Body of pancreas (tissue), 4 donors: ENCODE data around the gene FBXO31. TPM values are rescaled to one million over a fixed set of nuclear protein-coding genes. Genes with fewer than 3 reads are reported as not detected.
"Not testable (repeated sequence)": the region's sequence is repeated elsewhere in the genome, so short reads cannot be mapped to it uniquely, and the experiment has no call there.

ENCODE experiments used
- ATAC-seq: fragments of 150-250 bp; one replicate; pipeline ENCODE4 v1.9.1; 2016
- DNase-seq, 4 donors: peaks; one replicate each; pipeline ENCODE4 v3.0.0-alpha.2; 2019
- H3K27ac ChIP-seq, 4 donors: fragments of 200-600 bp; sonication (generic); 1 replicate in 3 of 4; 2 replicates in 1 of 4; pipeline versions ENCODE4 v1.5.1 to v1.6.1; 2016 to 2019; ENCODE audit warnings: mild to moderate bottlenecking in 1 of 4, mixed read lengths in 1 of 4, moderate library complexity in 1 of 4
- H3K27me3 ChIP-seq, 2 donors: fragments of 200-600 bp; sonication (generic); one replicate each; pipeline ENCODE4 v1.6.0; 2016; ENCODE audit warnings: mild to moderate bottlenecking in 1 of 2
- H3K36me3 ChIP-seq, 2 donors: fragments of 200-600 bp; sonication (generic); replicated peaks in 1 of 2; 2 replicates each; pipeline ENCODE4 v1.5.1; 2016; ENCODE audit warnings: low read depth in 2 of 2; ENCODE audit not compliant: insufficient read depth in 1 of 2
- H3K4me1 ChIP-seq: fragments of 200-600 bp; sonication (generic); one replicate; pipeline ENCODE4 v1.6.0; 2016
- H3K4me3 ChIP-seq, 2 donors: fragments of 200-600 bp; sonication (generic); 1 replicate in 1 of 2; 2 replicates in 1 of 2; pipeline ENCODE4 v1.5.1; 2016 to 2019
- H3K9me3 ChIP-seq, 3 donors: fragments of 200-600 bp; sonication (generic); 1 replicate in 2 of 3; 2 replicates in 1 of 3; pipeline ENCODE4 v1.5.1; 2016
- CTCF ChIP-seq, 7 experiments: fragments of 450-650 bp in 4 of 7; fragments of 200-600 bp in 3 of 7; sonication (generic) in 3 of 7; IDR thresholded peaks; one replicate each; pipeline ENCODE4 v1.5.1; 2016 to 2019; ENCODE audit warnings: antibody characterized with exemption in 7 of 7
- POLR2A ChIP-seq, 3 donors: fragments of 450-650 bp; IDR thresholded peaks; one replicate each; pipeline ENCODE4 v1.6.1; 2016; ENCODE audit warnings: antibody characterized with exemption in 3 of 3, mild to moderate bottlenecking in 2 of 3
- WGBS, 2 donors: methylation state at CpG; one replicate each; pipeline ENCODE4 v1.1.5; 2017; 5-methylcytosine and 5-hydroxymethylcytosine counted together
- intact Hi-C: fragments of 100-400 bp; cut with DNase I; formaldehyde crosslinking; loops from one replicate; pipeline ENCODE4 v1.15.1; 2023
- total RNA-seq, 2 donors: library from RNA; depleted of rRNA; stranded (reverse); fragments of >200 nt; gene quantifications; one replicate each; pipeline ENCODE4 v1.1.0, GENCODE V29; 2016

FBXO31 gene
- total RNA-seq, 2 donors from 2014 or later = 35.5 to 46.8 TPM

GRCh38 chr16:87388818-87389134 is 5.2 kb upstream of the FBXO31 start:
- H3K4me1 ChIP-seq = peaks cover 63% of the 10 kb centered on the region

DNA sequence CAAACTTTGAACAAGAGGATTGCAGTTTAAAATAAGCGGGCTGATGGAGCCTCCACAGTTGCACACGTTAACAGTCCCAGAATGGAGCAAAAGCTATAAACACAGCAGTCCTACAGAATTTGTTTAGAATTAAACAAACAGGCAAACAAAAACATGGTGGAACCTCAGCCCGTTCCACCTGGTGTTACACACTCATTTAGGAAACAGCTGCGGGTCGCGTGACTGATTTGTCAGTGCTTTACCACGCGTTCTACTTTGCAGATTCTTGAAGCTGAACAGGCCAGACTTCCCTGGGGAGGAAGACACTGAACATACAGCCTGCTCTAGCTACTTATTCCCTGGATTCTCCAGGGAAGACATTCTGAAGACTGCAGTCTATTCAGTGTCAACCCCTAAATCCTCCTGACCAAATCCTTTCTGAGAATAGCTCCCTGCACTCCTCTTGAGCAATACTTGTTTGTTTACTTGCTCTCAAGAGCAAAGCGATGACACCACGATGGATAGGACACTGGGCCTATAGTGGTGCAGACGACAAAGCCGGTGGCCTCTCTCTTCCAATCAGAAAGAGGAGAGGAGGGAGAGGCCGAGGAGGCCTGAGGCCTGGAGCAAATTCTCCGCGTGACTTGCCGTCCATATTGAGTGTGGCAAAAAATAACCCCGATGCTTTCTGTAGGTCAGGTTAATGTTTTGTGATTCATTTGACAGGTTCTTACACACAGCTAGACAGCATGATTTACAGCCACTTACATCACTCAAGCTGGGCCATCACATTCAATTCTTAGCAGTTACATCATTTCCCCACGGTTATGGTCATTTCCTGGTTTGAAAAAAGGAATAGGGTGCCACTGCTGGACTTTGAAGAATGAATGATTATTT is 4.6 kb upstream of the FBXO31 start:
- no peak overlapping the region for H3K4me3 ChIP-seq
- ATAC-seq (peak; percentile 77), DNase-seq (peak; percentile 93 to 99 (median 96))
- intact Hi-C loops = no loop called here
- peaks cover 57% of the 10 kb centered on the region for H3K4me1 ChIP-seq
- peak overlapping the region; percentile 88 to 97 (median 96) for H3K27ac ChIP-seq
- H3K36me3 ChIP-seq = no peaks in the 10 kb centered on the region
- 7 to 10% methylated on average over 18 of the region's 18 CpGs for WGBS, 2 donors
- peak in 2 of 3 donors; percentile 80 for TF ChIP-seq POLR2A (IDR thresholded peaks at IDR 0.05)
- TF ChIP-seq CTCF (IDR thresholded peaks at IDR 0.05) = peak in 1 of 7 experiments; percentile 1
- H3K9me3 ChIP-seq = no peaks in the 10 kb centered on the region
- no peaks in the 10 kb centered on the region for H3K27me3 ChIP-seq

More at GRCh38 chr16:87388818-87389134, 5.2 kb upstream of the FBXO31 start:
- Histone ChIP-seq H3K36me3 (no peaks in the 10 kb centered on the region), H3K9me3 (no peaks in the 10 kb centered on the region), H3K27ac (peak overlapping the region; percentile 88 to 97 (median 96)), H3K27me3 (no peaks in the 10 kb centered on the region), H3K4me3 (no peak overlapping the region)
- DNase-seq (no peak), ATAC-seq (no peak)
- WGBS, 2 donors = 2 to 6% methylated on average over 1 of the region's 1 CpG
- intact Hi-C loops = no loop called here
- TF ChIP-seq POLR2A (IDR thresholded peaks at IDR 0.05) (no peak), CTCF (IDR thresholded peaks at IDR 0.05) (no peak)

GRCh38 chr16:87384875-87385167 is 1.2 kb upstream of the FBXO31 start:
- H3K4me1 ChIP-seq = peaks cover 68% of the 10 kb centered on the region
- DNase-seq, H3K4me3 ChIP-seq, intact Hi-C loops, H3K27me3 ChIP-seq, ATAC-seq, H3K9me3 ChIP-seq, H3K36me3 ChIP-seq: not testable (repeated sequence)
- WGBS, 2 donors = 88% methylated on average over 10 to 12 of the region's 12 CpGs
- peak overlapping the region in 3 of 4 donors; percentile 81 to 89 (median 88) for H3K27ac ChIP-seq

- Histone ChIP-seq H3K27me3 (no peaks in the 10 kb centered on the region), H3K4me1 (peaks cover 68% of the 10 kb centered on the region), H3K4me3 (peak overlapping the region; percentile 15 to 19), H3K36me3 (no peaks in the 10 kb centered on the region), H3K27ac (peak overlapping the region; percentile 53 to 89 (median 84)), H3K9me3 (no peaks in the 10 kb centered on the region)
- peak in 2 of 3 donors; percentile 35 to 46 for TF ChIP-seq POLR2A (IDR thresholded peaks at IDR 0.05)
- no peak for TF ChIP-seq CTCF (IDR thresholded peaks at IDR 0.05)
- WGBS, 2 donors = 9 to 41% methylated on average over 5 to 62 of the region's 64 CpGs
- intact Hi-C loops = no loop called here
- peak in 3 of 4 donors; percentile 53 to 64 (median 57) for DNase-seq
- peak; percentile 2 for ATAC-seq
Observed at GRCh38 chr16:87384162-87384874, 742 bp upstream of the FBXO31 start.

DNA sequence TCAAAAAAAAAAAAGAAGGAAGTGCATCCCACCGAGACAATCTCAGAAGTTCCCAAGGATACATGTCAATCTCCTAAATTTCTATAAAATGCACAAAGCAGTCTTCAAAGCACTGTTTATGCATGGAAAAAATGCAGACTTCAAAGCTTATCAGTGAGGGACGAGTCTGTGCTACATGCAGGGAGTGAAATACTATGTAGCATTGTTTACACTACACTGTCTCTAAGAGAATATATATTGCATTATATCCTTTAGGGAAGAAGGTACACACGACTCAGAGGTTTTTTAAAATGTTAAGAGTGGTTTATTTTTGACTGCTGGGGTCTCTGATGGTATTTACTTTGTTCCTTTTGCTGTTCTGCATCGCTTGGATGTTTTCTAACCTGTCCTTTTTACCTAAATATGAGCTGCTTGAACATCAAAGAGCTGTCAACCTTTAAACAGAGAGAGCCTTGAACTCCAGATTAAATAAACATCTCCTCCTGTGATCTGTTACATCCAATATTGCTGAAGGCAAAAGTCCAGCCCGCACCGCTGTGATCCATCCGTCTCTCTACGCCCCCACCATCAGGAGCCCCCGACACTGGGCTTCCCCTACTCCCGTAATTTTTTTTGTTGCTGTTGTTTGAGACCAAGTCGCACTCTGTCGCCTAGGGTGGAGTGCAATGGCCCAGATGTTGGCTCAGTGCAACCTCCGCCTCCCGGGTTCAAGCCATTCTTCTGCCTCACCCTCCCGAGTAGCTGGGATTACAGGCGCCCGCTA is 1.4 kb downstream of the FBXO31 start:
- DNase-seq (no peak), ATAC-seq (no peak)
- no peaks in the 10 kb centered on the region for H3K9me3 ChIP-seq
- no peaks in the 10 kb centered on the region for H3K27me3 ChIP-seq
- peak overlapping the region; percentile 56 to 80 for H3K4me3 ChIP-seq
- intact Hi-C loops = no loop called here
- no peaks in the 10 kb centered on the region for H3K36me3 ChIP-seq
- peak overlapping the region; percentile 53 to 89 (median 84) for H3K27ac ChIP-seq
- WGBS, 2 donors = 9 to 14% methylated on average over 16 to 17 of the region's 17 CpGs
- peaks cover 54% of the 10 kb centered on the region for H3K4me1 ChIP-seq
- TF ChIP-seq CTCF (IDR thresholded peaks at IDR 0.05) (no peak), POLR2A (IDR thresholded peaks at IDR 0.05) (no peak)
